ELF-1 (cell line): ENCODE results near the gene POGLUT2.
"Not testable (repeated sequence)": the region's sequence is repeated elsewhere in the genome, so short reads cannot be mapped to it uniquely, and the experiment has no call there.

Source experiments
- DNase-seq: peaks from one replicate; pipeline ENCODE4 v3.0.0-alpha.2; 2016; ENCODE audit warnings: low read depth, low spot score

POGLUT2 gene

GRCh38 chr13:102807699-102808098 is 8.9 kb upstream of the POGLUT2 start:
- no peak for DNase-seq

- DNase-seq: no peak
Measured at GRCh38 chr13:102805680-102806079, 6.9 kb upstream of the POGLUT2 start.

- DNase-seq: peak; percentile 84
Measured at GRCh38 chr13:102800145-102801041, 1.6 kb upstream of the POGLUT2 start.

GRCh38 chr13:102799426-102800144 is 809 bp upstream of the POGLUT2 start:
- DNase-seq: no peak

- DNase-seq: no peak
Measured at GRCh38 chr13:102793611-102794355, 5.0 kb downstream of the POGLUT2 start.

- DNase-seq: no peak
Measured at GRCh38 chr13:102792396-102792795, 6.4 kb downstream of the POGLUT2 start.

GRCh38 chr13:102788683-102789082 is 10.1 kb downstream of the POGLUT2 start:
- no peak for DNase-seq

DNA sequence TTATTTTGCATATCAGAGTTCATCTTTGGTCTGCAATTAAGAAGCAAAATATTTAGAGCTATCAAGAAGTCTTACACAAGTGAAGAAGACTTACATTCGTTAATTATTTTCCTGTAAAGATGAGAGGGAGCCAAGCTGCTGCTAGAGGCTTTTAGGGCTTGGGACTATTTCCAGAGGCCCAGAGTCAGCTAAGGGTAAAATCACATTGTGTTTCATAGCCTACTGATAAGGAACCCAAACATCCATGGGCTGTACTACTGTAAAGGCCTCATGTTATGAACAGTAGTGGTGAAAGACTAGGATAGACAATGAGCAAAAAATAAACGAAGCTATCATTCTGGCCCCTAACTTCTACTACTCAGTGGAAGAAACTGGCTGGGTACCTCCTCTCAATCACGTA is 14.3 kb downstream of the POGLUT2 start:
- no peak for DNase-seq

DNA sequence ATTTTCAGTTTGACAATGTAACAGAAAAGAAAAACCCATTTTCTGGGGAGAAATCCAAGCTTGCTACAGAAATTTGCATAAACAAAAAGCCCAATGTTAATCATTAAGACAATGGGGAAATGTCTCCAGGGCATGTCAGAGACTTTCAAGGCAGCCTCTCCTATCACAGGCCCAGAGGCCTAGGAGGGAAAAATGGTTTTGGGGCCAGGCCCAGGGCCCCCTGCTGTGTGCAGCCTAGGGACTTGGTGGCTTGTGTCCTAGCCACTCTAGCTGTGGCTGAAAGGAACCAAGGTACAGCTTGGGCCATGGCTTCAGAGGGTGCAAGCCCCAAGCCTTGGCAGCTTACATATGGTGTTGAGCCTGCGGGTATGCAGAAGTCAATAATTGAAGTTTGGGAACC is 17.2 kb downstream of the POGLUT2 start:
- DNase-seq: no peak

DNA sequence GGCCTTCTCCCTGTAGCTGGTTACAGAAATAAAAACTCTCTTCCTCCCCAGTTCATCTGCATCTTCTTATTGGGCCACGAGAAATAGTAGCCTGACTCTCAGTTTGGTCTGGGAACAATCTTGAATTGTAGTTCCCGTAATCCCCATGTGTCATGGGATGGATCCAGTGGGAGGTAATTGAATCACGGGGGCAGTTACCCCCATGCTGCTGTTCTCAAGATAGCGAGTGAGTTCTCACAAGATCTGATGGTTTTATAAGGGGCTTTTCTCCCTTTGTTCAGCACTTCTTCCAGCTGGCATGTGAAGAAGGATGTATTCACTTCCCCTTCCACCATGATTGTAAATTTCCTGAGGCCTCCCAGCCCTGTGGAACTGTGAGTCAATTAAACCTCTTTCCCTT is 18.1 kb downstream of the POGLUT2 start:
- DNase-seq: not testable (repeated sequence)

GRCh38 chr13:102779436-102780159 is 19.2 kb downstream of the POGLUT2 start:
- no peak for DNase-seq

- no peak for DNase-seq
Measured at GRCh38 chr13:102777736-102778135, 21.0 kb downstream of the POGLUT2 start.

DNA sequence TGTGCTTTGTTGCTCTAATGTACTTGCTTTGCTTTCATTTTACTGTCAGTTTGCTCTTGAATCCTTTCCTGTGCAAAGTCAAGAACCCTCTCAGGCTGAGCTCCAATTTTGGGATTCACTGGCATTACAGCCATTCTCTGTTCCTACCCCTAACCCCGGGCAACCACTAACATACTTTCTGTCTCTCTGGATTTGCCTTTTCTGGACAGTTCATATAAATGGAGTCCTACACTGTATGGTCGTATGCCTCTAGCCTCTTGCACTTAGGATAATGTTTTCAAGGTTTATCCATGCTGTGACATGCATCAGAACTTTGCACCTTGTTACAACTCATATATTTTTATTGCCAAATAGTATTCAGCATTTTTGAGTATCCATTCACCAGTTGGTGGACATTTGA is 22.5 kb downstream of the POGLUT2 start:
- DNase-seq: no peak

DNA sequence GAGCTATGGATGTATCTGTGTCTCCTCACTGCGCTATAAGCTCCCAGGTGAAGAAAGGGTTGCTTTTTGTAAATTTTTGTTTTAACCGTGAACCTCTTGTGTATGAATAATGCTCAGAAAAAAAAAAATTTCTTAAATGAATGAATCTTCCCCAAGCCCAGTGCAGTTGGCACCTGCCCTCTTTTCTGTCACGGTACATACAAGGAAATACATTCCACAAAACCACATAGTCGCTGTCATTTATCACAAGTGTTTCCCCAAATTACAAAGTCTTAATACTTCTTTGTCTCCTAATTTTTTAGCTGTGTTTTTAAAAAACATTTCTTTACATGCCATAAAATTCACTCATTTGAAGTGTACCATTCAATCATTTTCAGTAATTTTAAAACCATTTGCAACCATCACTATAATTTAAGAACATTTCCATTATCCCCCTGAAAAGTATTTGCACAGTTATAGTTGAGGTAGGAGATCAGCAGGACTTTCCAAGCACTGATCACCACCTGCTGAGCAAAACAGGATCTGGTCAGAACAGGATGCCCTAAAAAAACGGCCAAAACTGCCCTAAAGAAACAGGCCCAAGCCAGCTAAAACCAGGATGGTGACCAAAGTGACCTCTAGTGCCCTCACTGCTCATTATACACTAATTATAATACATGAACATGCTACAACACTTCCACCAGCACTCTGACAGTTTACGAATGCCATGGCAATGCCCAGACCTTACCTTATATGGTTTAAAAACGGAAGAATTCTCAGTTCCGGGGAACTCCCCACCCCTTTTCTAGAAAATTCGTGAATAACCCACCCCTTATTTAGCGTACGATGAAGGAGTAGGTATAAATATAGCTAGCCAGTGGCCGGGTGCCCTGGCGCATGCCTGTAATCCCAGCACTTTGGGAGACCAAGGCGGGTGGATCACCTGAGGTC is 23.9 kb downstream of the POGLUT2 start:
- DNase-seq: no peak

GRCh38 chr13:102774214-102774568 is 24.6 kb downstream of the POGLUT2 start:
- no peak for DNase-seq

GRCh38 chr13:102773441-102774213 is 25.1 kb downstream of the POGLUT2 start, which contains the start of gene TEX30:
TEX30 (minus strand) TSS chr13:102773786; CDS start chr13:102770026, 3,760 bp downstream.
- peak; percentile 87 for DNase-seq

- no peak for DNase-seq
Measured at GRCh38 chr13:102772042-102772425, 26.7 kb downstream of the POGLUT2 start.

DNA sequence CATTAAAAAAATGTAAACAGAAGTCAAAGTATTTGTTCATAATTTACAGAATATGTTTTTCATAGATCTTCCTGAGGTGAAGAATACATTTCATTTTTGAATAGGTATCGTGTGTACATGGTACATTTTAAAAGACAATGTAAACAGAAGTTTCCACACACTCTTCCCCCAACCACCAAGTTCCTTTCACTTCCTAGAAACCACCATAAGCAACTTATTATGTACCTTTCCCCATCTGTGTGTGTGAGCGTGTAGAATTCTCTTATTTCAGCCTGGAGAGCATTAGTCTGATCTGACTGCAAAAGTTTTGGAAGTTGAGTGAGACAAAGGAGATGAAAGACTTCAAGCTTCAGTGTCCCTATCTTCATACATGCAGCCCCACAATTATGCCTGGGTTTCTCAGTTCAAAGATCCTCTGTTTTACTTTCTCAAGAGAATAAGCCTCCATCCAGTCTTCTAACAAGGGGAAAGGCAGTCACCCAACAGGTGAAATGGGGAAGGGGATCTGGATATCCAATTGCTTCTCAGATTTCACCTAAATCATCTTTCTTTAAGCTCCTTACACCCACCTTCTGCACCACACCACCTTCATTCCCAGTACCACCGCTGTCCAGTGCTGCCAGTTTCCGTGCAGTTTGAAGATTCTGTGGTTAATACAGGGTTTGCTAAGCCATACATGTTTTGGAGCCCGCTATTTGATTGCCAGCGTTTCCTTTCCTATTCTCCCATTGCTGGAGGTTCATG is 27.3 kb downstream of the POGLUT2 start:
- DNase-seq: no peak

DNA sequence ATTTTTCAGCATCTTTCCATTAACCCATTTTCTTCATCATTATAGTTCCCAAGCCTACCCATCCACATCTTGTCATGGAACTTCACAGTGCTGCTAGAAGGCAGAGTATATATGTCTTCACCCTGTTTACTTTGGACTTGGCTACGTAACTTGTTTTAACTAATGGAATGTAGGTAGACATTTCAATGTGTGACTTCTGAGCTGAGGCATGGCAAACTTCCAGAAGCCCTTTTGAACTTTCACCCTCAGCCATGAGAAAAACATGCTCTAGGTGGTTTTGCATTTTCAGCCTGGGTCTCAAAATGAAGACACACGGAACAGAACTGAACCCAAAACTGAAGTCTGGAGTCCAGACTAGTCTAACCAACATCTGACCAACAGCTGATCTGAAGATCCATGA is 28.3 kb downstream of the POGLUT2 start:
- no peak for DNase-seq
